BJ (cell line): ENCODE results near the gene GCK. TPM values are rescaled to one million over a fixed set of nuclear protein-coding genes. Genes with fewer than 3 reads are reported as not detected.

ENCODE experiments used
- CTCF ChIA-PET: fragments of 350-600 bp; formaldehyde crosslinking; extraction: SDS; loops from one replicate; lab custom pipeline; 2021; ENCODE audit warnings: antibody characterized with exemption, inconsistent platforms; lab: Yijun Ruan, JAX
- POLR2A ChIA-PET: fragments of 300-600 bp; sonication (Branson Sonifier 250); formaldehyde crosslinking; extraction: SDS; loops from one replicate; lab custom pipeline; 2021; ENCODE audit warnings: antibody characterized with exemption; lab: Charles Lee
- DNase-seq: peaks from one replicate; pipeline ENCODE4 v3.0.0-alpha.2; 2011; ENCODE audit warnings: low read depth
- H3K27me3 ChIP-seq: 2 replicates; pipeline ENCODE4 v1.6.0; 2011; ENCODE audit warnings: low read length; ENCODE audit not compliant: control insufficient read depth, insufficient read depth
- H3K36me3 ChIP-seq: 2 replicates; pipeline ENCODE4 v1.5.1; 2011; ENCODE audit warnings: low read length; ENCODE audit not compliant: control insufficient read depth, insufficient read depth
- H3K4me3 ChIP-seq: 2 replicates; pipeline ENCODE4 v1.5.1; 2011; ENCODE audit warnings: low read depth, mild to moderate bottlenecking, control low read depth, low read length
- CTCF ChIP-seq: IDR thresholded peaks from 2 replicates; pipeline ENCODE4 v1.5.1; 2011; ENCODE audit warnings: low read depth, mild to moderate bottlenecking, control low read depth, inconsistent platforms, low read length, moderate library complexity; ENCODE audit not compliant: insufficient read depth
- polyA plus RNA-seq: library from polyadenylated mRNA; depleted of rRNA; stranded (reverse); fragments of >200 nt; gene quantifications from 2 replicates; pipeline ENCODE4 v1.2.3, GENCODE V29; 2011

GCK gene
- polyA plus RNA-seq, 1 experiment, result 0.40 TPM

- ChIA-PET CTCF (interaction anchor here (0.9 kb wide), 1 partner anchor 22 kb away, joined by 3 read pairs; no protein-coding TSS in a partner anchor), POLR2A (no interaction called here)
- no peak for DNase-seq
- Histone ChIP-seq H3K4me3 (no peak overlapping the region), H3K27me3 (peaks cover 14% of the 10 kb centered on the region), H3K36me3 (no peaks in the 10 kb centered on the region)
- TF ChIP-seq CTCF, result no peak
These were observed 33.6 kb upstream of the GCK start for GRCh38 chr7:44222776-44223261.

GRCh38 chr7:44222074-44222473 lies 32.8 kb upstream of the GCK start:
- H3K4me3 ChIP-seq, result no peak overlapping the region
- DNase-seq, result no peak
- H3K27me3 ChIP-seq, result peaks cover 14% of the 10 kb centered on the region
- POLR2A ChIA-PET, result no interaction called here
- no peaks in the 10 kb centered on the region for H3K36me3 ChIP-seq
- CTCF ChIA-PET, result no interaction called here
- TF ChIP-seq CTCF, result no peak

GRCh38 chr7:44221231-44221791 lies 32.1 kb upstream of the GCK start:
- H3K4me3 ChIP-seq, result no peak overlapping the region
- POLR2A ChIA-PET, result no interaction called here
- H3K36me3 ChIP-seq, result no peaks in the 10 kb centered on the region
- 0 out of 2 replicates have a peak, but pooled peaks have one; percentile 36 for TF ChIP-seq CTCF
- DNase-seq, result no peak
- CTCF ChIA-PET, result interaction anchor here (0.7 to 1.4 kb wide), 4 partner anchors 9 to 149 kb away, joined by 3 to 4 read pairs (median 3); no protein-coding TSS in a partner anchor
- peaks cover 14% of the 10 kb centered on the region for H3K27me3 ChIP-seq

- Histone ChIP-seq H3K4me3 (no peak overlapping the region), H3K36me3 (no peaks in the 10 kb centered on the region), H3K27me3 (peaks cover 9% of the 10 kb centered on the region)
- CTCF ChIA-PET, result interaction anchor here (0.7 to 1.4 kb wide), 4 partner anchors 8 to 148 kb away, joined by 3 to 4 read pairs (median 3); no protein-coding TSS in a partner anchor
- no peak for DNase-seq
- no peak for TF ChIP-seq CTCF
- POLR2A ChIA-PET, result no interaction called here
These were observed 31.3 kb upstream of the GCK start for GRCh38 chr7:44220358-44221112.

GRCh38 chr7:44220046-44220357 lies 30.8 kb upstream of the GCK start:
- ChIA-PET CTCF (no interaction called here), POLR2A (no interaction called here)
- no peak for TF ChIP-seq CTCF
- no peak for DNase-seq
- H3K27me3 ChIP-seq, result peaks cover 6% of the 10 kb centered on the region
- no peak overlapping the region for H3K4me3 ChIP-seq
- H3K36me3 ChIP-seq, result no peaks in the 10 kb centered on the region
